ENCODE data around the gene ZFYVE21.
A peak's percentile ranks its signal among the peaks of the same experiment; 100 is the strongest.

ZFYVE21 gene

DNA sequence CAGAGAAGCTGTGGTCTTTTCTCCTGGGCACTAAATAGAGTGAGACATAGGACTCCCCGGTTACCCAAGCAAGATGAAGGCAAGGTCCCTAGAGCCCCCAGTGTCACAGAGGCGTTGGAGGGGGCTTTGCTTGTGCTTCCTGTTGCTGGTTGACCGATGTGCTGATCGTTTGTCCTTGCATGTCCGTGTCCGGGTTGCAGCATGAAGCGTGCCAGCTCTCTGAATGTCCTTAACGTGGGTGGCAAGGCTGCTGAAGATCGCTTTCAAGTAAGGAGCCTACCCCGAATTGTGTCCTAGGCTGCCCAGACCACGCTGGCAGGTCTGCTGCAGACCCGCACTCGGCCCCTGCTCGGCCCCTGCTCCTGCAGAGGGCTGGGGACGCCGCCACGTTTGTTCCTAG lies 23.5 kb upstream of the ZFYVE21 start:
- no peak for DNase-seq (ENCODE audit: low spot score)

DNA sequence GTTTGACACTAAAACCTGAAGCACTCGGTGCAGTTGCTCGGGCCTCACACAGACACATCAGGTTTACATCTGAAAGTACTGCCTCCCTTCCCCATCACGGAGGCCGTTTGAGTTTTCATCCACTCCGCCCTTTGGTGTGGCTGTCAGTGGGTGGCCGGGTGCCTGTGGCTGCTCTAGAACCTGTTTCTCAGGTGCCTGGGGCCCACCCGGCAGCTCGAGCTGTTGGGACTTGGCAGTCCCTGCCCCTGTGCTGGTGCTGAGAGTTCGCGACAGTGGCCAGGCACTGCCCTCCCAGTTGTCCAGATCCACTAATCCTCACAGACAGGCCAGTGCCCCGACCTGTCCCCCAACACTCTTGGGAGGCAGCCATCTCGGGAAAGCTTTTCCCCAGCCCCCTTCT lies 22.7 kb upstream of the ZFYVE21 start:
- DNase-seq (ENCODE audit: low spot score) = no peak

DNA sequence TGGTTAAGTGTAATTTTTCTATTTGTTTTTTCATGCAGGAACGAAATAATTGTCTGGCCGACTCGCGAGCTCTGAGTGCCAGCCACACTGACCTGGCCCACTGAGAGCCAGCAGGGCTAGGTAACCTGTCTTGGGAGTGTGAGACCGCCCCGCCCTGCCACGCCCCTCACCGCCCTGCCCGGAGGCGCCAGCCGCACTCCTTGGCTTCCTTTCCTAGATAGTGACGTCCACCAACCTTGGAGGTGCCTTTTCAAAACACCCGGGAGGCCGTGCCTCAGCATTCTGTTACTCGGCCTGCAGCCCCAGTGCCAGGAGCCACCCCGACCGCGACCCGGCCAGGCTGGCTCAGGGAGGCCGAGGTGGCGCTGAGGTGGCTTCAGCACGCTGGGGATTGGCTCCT lies 22.1 kb upstream of the ZFYVE21 start:
- no peak for DNase-seq (ENCODE audit: low spot score)

DNA sequence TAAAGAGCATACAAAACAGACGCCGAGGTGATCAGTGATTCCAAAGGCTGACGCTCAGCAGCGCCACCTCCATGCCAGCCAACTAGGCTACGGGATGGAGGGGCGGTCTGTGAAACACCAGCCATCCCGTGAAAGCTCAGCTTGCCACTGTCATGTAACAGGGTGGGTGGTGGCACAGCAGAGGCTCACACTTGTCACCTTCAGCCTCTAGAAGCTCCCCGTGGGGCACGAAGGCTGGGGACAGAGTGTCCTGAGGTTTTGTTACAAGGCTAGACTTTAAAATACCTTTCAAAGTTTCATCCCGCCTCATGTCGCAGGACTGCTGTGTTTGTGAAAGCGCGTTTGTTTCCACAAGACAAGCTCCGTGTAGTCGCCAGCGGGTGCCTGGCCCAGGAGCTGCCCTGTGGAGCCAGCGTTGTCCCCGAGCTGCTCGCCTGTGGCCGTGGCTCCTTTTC lies 21.0 kb upstream of the ZFYVE21 start:
- DNase-seq (ENCODE audit: low spot score) = no peak

DNA sequence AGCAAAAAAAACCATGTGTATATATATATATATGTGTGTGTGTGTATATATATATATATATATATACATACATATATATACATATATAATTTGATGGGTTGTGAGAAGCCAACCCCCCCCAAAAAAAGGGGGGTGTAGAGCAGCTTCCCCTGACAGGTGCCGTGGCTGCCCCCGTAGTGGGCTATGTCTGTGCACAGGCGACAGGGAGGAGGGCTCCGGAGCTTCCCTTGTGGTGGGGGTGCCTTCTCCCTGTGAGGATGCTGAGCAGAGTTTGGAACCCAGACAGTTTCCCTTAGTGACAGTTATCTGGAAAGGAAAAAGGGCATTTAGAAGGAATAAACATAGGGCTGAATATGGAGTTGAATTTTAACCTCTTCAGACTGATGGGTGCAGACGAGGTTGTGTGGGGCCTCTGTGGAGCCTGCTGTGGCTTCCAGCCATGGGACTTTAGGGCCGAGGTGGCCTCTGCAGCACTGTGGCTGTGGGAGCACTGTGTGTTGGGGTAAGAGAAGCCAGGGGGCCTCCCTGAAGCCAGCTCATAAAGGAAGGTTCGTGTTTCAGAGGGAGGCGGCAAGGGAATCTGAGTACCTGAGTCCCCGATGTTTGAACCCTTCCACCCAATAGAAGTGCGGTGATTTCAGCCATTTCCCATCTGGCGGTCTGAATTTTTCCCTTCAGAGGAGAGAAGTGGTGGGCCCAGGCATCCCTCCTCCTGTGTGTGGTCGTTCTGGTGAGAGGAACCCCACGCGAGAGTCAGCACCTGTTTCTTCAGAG lies 20.1 kb upstream of the ZFYVE21 start:
- DNase-seq (ENCODE audit: low spot score) = no peak

DNA sequence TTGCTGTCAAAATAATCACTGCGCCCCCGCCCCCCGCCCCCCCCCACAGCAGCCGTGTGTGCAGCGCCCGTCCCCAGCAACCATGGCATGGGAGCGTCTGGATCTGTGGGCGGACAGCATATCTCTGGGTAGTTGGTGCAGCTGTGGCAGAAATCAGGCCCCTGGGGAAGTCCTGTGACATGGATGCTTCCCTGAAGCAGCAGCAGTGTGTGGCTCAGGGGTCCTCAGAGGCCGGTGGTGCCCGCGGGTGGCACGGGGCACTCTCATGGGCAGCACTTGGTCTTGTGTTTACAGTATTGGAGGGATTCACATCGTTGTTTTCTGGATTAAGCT lies 19.6 kb upstream of the ZFYVE21 start:
- DNase-seq (ENCODE audit: low spot score) = no peak

DNA sequence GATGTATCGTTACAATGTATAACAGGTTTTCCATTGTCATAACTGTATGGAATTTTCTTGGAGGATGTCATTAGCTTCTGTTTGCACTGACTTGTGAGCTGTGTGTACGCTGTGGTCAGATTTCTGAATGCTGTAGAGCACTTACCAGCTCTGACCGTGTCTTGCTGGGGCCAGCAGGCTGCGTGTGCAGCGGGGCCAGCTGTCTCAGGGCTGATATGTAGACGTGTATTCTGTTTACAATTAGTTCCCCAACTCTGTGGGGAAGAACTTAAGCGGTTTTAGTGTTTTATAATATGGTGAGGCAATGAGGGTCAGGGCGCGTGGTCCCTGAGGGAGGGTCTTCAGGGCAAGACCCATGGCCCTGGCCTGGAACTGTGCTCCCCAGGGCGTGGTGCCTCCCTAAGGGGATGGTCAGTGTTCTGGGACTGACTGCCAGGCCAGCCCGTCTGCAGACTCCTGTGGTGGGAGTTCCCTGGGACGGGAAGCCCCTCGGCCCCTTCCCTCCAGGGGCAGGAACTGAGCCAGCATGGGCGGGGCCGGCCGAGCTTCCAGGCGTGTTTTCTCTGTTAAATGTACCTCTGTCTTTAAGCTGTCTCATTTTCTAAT lies 19.0 kb upstream of the ZFYVE21 start:
- DNase-seq (ENCODE audit: low spot score) = no peak

DNA sequence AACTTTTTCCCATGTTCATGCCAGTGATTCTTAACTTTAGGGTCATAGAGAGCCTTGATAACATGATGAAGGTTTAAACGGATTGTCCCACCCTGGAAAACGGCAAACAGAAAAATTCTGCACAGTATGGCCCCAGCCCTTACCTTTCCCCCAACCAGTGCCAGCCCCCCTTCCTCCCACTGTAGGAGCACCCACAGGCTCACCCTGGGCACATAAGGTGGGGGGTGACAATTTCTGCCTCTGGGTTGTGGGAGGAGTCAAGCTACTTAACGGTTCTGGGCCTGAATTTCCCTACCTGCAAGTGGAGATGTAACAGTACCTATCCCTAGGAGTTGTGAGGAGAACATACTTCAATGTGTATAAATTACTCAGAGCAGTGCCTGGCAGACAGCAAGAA lies 18.4 kb upstream of the ZFYVE21 start:
- DNase-seq (ENCODE audit: low spot score) = no peak

DNA sequence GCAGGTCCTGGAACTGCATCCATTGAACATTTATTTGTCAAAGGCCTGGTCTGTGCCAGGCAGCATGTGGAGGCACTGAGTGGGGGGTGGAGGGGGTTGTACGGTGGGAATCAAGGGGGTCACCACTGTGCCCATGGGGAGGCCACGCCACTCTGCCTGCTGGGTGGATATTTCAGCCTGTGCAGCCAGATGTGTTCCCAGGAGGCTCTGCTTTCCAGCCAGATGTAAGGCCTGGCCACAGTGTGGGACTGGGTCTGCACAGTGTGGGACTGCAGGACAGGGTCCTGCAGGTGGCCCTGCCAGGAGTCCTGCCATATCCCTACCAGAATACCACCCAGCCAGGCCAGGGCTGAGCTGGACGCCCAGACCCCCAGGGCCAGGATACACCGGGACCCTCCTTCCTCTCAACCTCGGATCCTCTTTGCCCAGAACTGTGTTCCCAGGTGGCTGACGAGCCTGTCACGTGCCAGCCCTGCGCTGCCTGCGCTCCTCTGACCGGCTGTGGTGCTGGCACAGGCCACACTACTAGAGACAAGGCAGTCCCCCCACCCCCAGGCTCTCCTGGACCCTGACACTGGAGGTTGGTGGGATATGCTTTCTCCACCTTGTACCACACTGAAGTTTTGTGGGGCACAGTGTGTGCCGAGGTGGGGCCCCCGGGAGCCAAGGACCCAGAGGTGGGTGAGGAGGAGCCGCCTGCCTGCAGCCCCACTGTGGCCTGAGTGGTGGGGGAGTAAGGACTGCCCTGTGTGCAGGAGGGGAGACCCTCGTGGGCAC lies 17.8 kb upstream of the ZFYVE21 start:
- no peak for DNase-seq (ENCODE audit: low spot score)

DNA sequence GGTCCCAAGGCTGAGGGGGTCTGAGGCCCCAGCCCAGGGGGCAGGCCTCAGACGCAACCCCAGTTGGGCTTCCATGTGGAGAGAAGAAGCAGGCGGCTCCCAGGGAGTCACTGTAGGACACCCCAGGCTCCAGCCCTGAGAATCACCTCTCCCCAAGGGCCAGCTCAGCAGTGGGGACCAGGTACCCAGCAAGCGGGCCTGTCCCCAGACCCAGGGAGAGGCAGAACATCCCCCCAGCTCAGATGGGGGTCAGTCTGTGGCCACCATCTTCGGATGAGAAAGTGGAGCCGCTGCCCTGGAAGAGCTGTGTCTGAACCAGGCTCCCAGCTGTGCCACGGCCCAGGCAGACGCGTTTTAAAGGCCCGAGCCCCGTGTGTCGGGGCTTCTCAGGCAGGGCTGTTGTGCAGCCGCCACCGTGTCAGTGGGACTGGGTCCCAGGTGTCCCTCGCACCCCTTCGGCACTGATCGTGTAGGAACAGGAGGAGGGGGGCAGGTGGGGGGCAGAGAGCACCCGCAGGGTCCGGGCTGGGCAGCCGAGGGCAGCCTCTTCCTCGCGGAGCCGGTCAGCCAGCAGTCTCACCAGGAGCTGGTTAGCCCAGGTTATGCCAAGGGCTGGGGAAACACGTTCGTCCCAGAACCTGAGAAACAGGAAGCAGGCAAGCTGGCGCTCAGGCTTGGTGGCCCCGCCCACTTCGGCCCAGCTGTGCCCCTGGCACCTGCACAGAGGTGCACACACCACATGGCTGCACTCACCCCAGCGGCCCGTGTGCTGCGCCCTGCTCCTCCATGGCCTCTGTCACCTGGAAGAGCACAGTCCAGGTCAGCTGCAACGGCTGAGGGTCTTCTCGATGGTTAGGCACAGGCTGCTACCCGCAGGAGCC lies 17.0 kb upstream of the ZFYVE21 start:
- peak; percentile 37 for DNase-seq (ENCODE audit: low spot score)

DNA sequence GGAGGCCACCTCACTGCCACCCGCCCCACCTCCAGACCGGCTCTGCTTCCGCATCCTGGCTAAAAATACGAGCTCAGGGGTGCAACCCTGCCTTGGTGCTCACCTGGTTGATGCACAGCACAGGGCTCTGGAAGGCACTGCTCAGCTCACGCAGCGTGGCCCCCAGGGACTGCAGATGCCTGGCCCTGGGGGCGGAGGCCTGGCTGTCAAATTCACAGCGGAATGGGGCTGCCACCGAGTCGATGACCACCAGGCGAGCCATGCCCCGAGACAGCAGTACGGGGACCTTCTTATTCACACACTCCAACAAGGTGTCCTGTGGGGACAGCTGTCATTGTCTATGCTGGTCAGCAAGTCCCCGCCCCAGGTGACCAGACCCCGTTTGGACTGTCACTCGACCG lies 16.3 kb upstream of the ZFYVE21 start:
- peak; percentile 36 for DNase-seq (ENCODE audit: low spot score)

DNA sequence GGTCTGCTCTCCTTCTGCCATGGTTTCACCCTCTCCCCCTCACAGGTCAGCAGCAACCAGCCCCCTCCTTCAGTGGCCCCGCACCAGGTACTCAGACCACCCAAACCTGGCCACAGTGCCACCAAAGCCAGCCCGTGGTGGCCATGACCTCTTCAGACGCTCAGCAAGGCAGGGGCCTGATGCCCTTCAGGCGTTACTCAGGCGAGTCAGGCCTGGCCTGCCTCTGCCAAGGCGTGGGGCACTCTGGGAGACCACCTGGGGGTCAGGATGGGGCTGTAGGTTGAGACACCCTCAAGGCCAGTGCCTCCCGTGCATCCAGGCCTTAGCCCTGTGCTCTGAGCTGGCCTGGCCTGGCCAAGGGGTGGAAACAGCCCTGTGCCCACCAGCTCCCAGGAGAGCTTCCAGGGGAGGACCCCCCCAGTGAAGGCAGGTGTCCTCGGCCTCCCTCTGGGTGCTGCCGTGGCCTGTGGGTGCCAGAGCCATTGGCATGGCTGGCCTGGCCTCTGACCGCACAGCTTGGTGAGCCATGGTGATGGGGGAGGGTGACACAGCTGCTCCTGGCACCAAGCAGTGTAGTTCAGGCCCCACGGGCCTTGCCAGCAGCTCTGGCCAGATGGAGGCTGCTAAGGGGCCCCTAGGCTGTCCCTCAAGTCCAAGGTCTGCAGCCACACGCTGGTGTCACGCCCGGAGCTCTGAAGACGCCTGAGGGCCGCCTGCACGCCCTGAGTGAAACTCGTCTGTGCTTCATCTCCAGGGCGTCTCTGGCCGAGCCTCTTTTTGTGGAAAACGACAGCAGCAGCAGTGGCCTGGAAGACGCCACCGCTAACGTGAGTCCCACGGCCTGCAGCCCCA lies 15.5 kb upstream of the ZFYVE21 start:
- DNase-seq (ENCODE audit: low spot score) = no peak

DNA sequence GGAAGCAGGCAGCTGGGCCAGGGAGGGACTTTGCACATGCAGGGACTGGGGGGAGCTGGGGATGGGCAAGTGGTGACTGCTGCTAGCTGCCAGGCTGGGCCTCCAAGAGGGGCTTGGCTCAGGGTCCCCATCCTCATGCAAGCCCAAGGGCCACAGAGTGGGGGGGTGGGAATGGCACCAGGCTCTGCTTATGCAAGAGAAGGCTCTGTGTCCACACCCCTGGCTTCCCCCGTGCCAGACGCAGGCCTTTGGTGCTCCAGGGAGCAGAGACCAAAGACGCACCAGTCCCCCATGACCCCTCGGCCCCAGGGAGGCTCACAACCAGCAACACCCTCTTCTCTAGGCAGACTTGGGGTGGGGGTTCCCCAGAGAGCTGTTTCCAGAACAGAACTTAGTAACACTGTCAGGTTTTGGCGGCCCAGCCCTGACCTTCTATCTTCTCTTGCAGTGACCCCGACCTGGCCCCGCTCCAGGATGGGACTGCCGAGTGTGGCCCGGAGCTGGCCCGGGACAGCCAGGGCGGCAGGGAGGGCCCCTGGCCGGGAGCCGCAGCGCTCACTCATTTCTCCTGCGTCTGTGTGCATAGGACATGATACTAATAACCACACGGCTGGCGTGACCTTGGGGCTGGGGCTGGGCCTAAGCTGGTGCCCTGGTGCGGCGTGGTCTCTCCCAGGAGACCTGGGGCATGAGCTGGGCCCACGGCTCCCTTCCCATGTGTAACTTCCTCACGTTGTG lies 14.7 kb upstream of the ZFYVE21 start:
- DNase-seq (ENCODE audit: low spot score) = no peak

DNA sequence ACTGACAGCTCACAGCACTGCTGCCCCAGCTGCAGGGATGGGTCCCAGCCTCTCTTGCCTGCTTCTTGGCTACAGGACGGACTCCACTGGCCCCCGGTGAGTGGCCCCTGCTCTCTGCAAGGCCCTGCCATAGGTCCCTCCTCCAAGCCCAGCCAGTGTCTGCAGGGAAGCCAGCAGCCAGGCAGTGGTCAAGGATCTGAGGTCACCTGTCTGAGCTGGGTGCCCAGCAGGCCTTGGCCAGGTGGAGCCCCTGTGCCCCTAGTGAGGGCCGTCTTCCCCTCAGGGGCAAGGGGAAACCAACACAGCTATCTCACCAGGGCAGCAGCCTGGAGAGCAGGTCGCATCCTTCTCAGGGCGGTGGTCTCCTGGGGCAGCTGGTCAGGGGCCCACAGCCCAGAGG lies 13.5 kb upstream of the ZFYVE21 start:
- DNase-seq (ENCODE audit: low spot score) = no peak

DNA sequence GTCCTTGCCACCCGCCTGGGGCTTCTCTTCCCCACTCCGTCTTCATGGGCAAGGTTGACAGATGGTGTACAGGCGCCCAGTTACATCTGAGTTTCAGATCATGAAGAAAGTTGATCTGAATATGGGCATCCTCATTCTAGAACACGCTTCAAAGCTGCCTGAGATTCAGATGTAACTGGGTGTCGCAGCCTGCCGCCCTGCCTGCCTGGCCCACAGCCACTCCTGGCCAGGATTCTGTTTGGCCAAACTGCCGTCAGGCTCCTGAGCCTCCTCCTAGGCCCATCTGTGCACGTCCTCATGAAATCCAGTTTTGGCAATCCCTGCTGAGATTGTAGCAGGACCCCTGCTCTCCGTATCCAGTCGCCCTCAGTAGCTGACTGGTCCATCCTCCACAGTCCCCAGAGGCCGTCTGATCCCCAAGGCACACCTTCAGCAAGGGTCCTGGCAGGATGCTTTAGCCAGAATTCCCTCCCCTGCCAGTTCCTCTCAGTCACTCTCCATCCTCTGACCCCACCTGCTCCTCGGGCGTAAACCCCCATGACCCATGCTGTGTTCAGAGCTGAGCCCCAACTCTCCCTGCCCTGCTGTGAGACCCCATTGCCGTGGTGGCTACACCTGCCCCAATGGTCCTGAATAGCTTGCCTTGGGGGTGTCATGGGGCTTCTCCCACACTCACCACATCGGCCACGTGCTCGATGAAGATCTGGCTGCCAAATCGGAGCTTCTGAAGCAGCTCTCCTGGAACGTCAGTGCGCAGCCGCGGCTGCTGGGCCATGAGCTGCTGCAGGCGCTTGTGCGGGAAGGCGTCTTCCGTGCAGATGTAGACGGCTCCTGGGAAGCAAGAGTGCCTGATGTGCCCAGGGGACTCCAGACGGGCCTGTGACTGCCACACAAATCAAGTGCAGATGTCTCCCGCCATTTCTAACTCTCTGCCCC lies 12.8 kb upstream of the ZFYVE21 start:
- DNase-seq (ENCODE audit: low spot score) = no peak

DNA sequence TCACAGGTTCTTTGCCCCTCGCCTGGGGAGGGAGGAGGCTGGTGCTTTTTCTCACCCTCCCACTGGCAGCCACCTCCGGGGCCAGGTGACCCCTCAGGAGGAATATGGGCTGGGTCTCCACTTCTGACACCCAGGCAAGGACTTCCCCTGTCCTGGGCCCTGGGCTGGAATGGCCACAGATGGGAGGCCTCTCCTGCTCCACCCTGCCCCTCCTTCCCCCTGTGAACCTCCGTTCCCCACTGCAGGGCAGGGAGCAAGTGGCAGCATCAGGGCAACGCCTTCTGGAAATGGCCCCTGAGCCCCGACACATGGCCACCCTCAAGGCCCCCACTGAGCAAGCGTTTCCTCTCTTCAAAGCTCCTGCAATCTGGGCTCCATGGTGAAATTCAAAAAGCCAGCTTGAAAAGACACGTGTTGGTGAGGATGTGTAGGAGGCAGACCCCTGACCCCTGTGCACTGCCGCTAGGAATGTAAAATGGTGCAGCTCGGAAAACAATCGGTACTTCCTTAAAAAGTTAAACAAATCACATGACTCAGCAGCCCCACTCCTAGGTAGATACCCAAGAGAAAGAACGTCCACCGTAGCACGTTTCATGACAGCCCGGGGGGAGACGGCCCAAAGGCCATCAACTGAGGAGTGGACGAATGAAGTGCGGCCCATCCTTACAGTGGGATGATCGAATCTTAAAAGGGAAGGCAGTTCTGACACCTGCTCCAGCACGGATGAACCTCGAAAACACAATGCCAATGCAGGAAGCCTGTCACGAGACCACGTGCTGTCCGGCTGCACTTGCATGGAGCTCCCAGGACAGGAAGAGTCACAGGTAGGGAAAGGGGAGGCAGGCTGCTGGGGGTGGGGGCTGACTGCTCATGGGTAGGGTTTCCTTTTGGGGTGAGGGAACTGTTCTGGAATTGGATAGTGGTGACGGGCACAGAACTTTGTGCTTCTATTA lies 11.9 kb upstream of the ZFYVE21 start:
- no peak for DNase-seq (ENCODE audit: low spot score)

DNA sequence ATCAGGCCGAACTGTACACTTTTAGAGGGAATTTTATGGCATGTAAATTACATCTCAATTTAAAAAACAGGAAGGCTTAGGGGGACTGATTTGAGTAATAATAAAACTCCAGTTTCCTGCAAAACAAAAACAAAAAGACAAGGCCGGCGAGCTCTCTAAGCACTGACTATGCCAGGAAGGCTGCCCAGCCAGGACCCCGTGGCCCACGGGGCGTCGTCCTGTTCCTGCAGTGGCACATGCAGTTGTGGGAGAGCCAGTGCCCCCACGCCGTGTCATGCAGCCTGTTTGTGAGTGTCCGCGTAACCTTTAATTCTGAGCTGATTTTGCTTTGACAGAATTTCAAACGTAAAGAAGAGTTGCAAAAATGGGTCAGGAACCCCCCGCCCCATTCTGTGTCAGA lies 10.9 kb upstream of the ZFYVE21 start:
- no peak for DNase-seq (ENCODE audit: low spot score)

DNA sequence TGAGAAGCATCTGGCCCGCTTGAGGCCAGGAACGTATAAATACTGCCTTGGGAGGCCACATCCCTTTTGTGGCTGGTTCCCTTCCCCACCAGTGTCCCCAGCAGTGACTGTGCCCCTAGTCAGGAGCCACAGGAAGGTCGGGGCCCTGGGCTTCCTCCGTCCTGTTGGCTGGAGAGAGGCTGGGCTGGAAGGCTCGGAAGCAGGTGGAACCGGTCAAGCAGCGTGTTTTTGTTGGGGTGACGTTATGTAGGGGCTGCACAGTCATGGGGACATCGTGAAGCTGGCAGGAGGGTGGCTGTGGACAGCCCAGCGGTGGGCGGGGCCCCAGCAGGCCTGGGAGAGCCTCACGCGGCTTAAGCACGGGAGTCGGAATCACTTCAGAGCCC lies 10.5 kb upstream of the ZFYVE21 start:
- DNase-seq (ENCODE audit: low spot score) = no peak

Data from ecto neural progenitor cell (in vitro differentiated cells).